ENCODE results near the gene MDM1.

Gene MDM1

DNA sequence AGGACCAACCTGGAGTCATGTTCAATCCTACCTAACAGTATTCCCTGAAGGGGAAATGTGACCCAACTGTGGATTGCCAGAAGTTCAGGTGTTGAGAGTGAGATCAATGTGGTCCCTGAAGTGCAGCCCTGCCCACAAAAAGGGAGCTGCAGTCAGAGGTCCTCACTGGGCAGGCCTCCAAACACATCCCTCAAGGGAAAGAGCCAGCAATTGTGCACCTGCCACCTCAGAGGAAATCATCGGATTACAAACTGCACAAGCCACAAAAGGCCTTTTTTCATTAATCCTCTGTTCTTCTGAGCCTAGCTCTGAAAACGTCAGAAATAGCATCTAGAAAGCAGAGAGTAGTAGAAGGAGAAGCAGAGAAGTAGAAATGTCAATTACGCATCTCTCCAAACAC, 10.8 kb upstream of the MDM1 start:
- Histone ChIP-seq H3K9me3 (ENCODE audit: severe bottlenecking) (no peaks in the 10 kb centered on the region), H3K36me3 (no peaks in the 10 kb centered on the region), H3K4me3 (ENCODE audit: low read depth, low read length) (no peak overlapping the region), H3K27me3 (ENCODE audit: insufficient read depth, low read depth, severe bottlenecking) (no peaks in the 10 kb centered on the region), H3K27ac (no peak overlapping the region)
- TF ChIP-seq, protein P1, sequence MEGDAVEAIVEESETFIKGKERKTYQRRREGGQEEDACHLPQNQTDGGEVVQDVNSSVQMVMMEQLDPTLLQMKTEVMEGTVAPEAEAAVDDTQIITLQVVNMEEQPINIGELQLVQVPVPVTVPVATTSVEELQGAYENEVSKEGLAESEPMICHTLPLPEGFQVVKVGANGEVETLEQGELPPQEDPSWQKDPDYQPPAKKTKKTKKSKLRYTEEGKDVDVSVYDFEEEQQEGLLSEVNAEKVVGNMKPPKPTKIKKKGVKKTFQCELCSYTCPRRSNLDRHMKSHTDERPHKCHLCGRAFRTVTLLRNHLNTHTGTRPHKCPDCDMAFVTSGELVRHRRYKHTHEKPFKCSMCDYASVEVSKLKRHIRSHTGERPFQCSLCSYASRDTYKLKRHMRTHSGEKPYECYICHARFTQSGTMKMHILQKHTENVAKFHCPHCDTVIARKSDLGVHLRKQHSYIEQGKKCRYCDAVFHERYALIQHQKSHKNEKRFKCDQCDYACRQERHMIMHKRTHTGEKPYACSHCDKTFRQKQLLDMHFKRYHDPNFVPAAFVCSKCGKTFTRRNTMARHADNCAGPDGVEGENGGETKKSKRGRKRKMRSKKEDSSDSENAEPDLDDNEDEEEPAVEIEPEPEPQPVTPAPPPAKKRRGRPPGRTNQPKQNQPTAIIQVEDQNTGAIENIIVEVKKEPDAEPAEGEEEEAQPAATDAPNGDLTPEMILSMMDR (IDR thresholded peaks at IDR 0.05; ENCODE audit: low read depth, low read length) = no peak
- peak; percentile 10 for DNase-seq

DNA sequence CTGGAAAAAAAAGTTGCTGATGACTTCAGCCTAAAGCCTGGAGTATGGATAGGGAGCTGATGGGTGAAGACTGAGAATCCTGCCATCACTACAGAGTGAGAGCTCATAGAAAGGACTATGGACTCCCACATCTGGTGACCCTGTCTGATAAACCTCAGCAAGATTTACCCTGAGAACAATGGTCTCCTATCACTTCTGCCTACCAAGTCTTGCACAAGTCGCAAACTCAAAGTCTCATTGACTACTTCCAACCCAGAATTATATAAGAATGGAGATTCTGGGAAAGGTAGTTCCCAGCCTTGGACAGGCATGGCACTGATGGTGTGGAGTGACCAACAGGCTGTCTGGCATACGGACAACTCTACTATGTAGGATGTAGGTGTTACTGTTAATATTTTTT, 9.7 kb upstream of the MDM1 start:
- TF ChIP-seq, protein P1 (IDR thresholded peaks at IDR 0.05; ENCODE audit: low read depth, low read length) = no peak
- H3K27me3 ChIP-seq (ENCODE audit: insufficient read depth, low read depth, severe bottlenecking) = no peaks in the 10 kb centered on the region
- no peak overlapping the region for H3K4me3 ChIP-seq (ENCODE audit: low read depth, low read length)
- no peaks in the 10 kb centered on the region for H3K9me3 ChIP-seq (ENCODE audit: severe bottlenecking)
- no peak for DNase-seq
- no peaks in the 10 kb centered on the region for H3K36me3 ChIP-seq
- no peak overlapping the region for H3K27ac ChIP-seq

DNA sequence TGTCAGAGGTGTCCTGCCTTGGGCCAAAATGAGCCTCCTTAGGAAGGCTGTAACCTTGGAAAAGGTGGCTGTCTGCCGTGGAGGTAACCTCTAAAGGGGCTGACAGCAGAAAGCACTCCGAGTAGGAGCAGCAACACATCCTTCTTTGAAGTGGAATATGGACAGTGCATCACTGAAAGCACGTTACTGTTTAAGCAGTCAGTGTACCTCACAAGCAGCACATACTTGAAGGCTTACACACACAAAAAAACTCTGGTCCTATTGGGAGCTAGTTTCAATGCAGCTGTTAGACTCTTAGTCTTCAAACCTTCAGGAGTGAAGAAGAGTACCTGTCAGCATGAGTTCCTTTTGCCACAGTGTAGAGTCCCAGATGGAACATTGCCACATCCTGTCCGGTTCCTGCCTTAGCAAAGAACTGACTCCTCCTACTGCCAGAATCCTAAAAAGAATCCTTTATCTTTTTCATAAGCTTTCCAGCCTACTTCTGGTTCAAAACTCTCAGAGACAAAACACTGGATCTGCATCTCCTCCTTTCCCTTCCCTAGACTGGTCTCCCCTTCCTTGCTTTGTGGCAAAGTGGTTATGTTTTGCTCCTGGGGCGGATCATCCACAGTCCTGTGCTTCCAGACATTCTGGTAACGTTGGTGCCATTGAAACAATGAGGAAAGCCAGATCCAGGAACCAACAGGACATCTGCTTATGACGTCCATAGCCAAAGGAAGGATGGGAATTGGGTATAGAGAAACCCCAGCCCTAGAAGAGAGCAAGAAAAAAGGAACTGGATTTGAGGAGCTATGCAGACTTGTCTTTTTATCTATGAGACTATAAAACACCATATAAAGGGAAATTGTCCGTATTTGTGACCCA, 8.5 kb upstream of the MDM1 start:
- Histone ChIP-seq H3K4me3 (ENCODE audit: low read depth, low read length) (no peak overlapping the region), H3K27me3 (ENCODE audit: insufficient read depth, low read depth, severe bottlenecking) (no peaks in the 10 kb centered on the region), H3K27ac (no peak overlapping the region), H3K9me3 (ENCODE audit: severe bottlenecking) (no peaks in the 10 kb centered on the region), H3K36me3 (no peaks in the 10 kb centered on the region)
- no peak for DNase-seq
- TF ChIP-seq, protein P1 (IDR thresholded peaks at IDR 0.05; ENCODE audit: low read depth, low read length) = no peak

DNA sequence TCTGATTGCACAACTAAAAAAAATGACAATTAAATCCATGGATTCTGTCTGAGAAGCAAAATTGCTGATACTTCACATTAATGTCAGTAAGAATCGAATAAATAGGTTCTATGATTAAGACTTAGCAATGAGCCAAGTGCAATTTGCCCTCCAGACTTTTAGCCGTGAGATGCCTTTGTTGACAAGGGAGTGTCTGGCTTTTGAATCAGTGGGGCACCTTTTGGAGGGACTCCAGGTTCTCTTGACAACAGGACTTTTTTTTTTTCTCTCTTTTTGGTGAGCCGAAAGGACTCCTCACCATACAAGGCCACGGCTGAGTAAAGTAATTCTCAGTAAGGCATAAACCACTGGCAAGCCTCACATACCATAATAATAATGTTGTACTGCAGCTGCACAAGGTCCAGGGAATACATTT, 4.7 kb upstream of the MDM1 start:
- Histone ChIP-seq H3K9me3 (ENCODE audit: severe bottlenecking) (no peaks in the 10 kb centered on the region), H3K27me3 (ENCODE audit: insufficient read depth, low read depth, severe bottlenecking) (no peaks in the 10 kb centered on the region), H3K36me3 (no peaks in the 10 kb centered on the region), H3K27ac (no peak overlapping the region), H3K4me3 (ENCODE audit: low read depth, low read length) (no peak overlapping the region)
- DNase-seq = no peak
- TF ChIP-seq, protein P1 (IDR thresholded peaks at IDR 0.05; ENCODE audit: low read depth, low read length) = no peak

DNA sequence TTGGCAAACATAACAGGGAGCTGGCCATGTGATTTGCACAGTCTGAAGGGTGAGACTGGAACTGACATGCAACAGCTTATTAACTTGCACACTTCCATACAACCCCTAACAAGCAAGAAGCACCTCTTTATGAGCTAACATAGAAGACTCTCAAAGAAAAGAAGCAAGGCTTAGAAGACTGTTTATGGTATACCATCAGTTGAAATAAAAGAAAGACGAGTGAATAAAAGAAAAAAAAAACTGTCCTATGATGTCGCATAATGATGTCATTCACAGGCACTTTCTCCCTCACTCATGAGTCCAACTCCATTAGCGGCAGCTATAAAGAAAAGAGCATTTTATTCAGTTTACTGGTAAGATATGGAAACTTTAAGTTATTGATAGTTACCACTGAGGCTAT, 3.3 kb upstream of the MDM1 start:
- Histone ChIP-seq H3K27ac (no peak overlapping the region), H3K4me3 (ENCODE audit: low read depth, low read length) (no peak overlapping the region), H3K36me3 (no peaks in the 10 kb centered on the region), H3K27me3 (ENCODE audit: insufficient read depth, low read depth, severe bottlenecking) (no peaks in the 10 kb centered on the region), H3K9me3 (ENCODE audit: severe bottlenecking) (no peaks in the 10 kb centered on the region)
- TF ChIP-seq, protein P1 (IDR thresholded peaks at IDR 0.05; ENCODE audit: low read depth, low read length) = no peak
- DNase-seq = no peak

DNA sequence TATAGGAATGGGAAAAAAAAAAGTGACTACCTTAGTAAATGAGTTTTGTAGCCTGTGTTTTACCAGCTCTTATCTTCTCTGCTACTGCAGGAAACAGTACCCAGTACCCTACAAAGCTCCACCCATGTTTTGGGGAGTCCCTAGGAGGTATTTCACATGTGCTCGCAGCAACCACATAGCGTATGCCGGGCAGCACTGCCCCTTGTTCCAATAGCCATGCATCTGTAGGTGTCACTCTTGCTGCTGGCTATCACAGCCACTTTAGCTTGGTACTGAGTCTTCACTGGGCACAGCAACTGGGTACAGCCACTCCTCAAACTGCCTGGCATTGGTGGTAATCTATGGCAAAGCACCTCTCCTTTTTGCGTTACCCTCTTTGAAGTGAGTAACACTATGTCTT, 2.0 kb upstream of the MDM1 start:
- DNase-seq = peak; percentile 20
- no peaks in the 10 kb centered on the region for H3K27me3 ChIP-seq (ENCODE audit: insufficient read depth, low read depth, severe bottlenecking)
- H3K9me3 ChIP-seq (ENCODE audit: severe bottlenecking) = no peaks in the 10 kb centered on the region

More for the DNA sequence above, 2.0 kb upstream of the MDM1 start:
- Histone ChIP-seq H3K4me3 (ENCODE audit: low read depth, low read length) (no peak overlapping the region), H3K36me3 (no peaks in the 10 kb centered on the region), H3K27ac (no peak overlapping the region)
- TF ChIP-seq, protein P1 (IDR thresholded peaks at IDR 0.05; ENCODE audit: low read depth, low read length) = peak; percentile 53
